HG03520 (cell line): ENCODE measurements around the gene ATP8B3.
A peak's percentile ranks its signal among the peaks of the same experiment; 100 is the strongest.

Source experiments
- ATAC-seq: cut with Tn5 transposase; IDR thresholded peaks from one replicate; pipeline ENCODE4 v1.9.1; 2021; ENCODE audit warnings: mild to moderate bottlenecking, moderate library complexity; ENCODE audit not compliant: unreplicated experiment

The ATP8B3 gene

GRCh38 chr19:1816530-1817298, 4.6 kb upstream of the ATP8B3 start:
- no peak for ATAC-seq

GRCh38 chr19:1815605-1816529, 3.8 kb upstream of the ATP8B3 start:
- no peak for ATAC-seq

GRCh38 chr19:1814833-1815604, 2.9 kb upstream of the ATP8B3 start:
- no peak for ATAC-seq

GRCh38 chr19:1814391-1814790, 2.3 kb upstream of the ATP8B3 start:
- no peak for ATAC-seq

GRCh38 chr19:1813192-1814182, 1.4 kb upstream of the ATP8B3 start:
- no peak for ATAC-seq

- ATAC-seq: peak; percentile 53
These were observed 533 bp upstream of the ATP8B3 start for GRCh38 chr19:1812426-1813191.

GRCh38 chr19:1811472-1811894, 593 bp downstream of the ATP8B3 start:
- no peak for ATAC-seq

- no peak for ATAC-seq
These were observed 1.5 kb downstream of the ATP8B3 start for GRCh38 chr19:1810439-1811160.

GRCh38 chr19:1809678-1810077, 2.4 kb downstream of the ATP8B3 start:
- ATAC-seq: no peak

- ATAC-seq: no peak
These were observed 3.7 kb downstream of the ATP8B3 start for GRCh38 chr19:1808395-1808731.

- no peak for ATAC-seq
These were observed 4.2 kb downstream of the ATP8B3 start for GRCh38 chr19:1807695-1808394.

- no peak for ATAC-seq
These were observed 4.9 kb downstream of the ATP8B3 start for GRCh38 chr19:1807030-1807694.

GRCh38 chr19:1806184-1807029, 5.7 kb downstream of the ATP8B3 start:
- ATAC-seq: no peak

- no peak for ATAC-seq
These were observed 6.5 kb downstream of the ATP8B3 start for GRCh38 chr19:1805401-1806183.

GRCh38 chr19:1804858-1805257, 7.2 kb downstream of the ATP8B3 start:
- no peak for ATAC-seq
